Measurements from ENCODE around the gene ASPHD2. TPM values are rescaled to one million over a fixed set of nuclear protein-coding genes. Genes with fewer than 3 reads are reported as not detected.
A peak's percentile ranks its signal among the peaks of the same experiment; 100 is the strongest.

Gene ASPHD2
- polyA plus RNA-seq, 6 donors from 2014 or later, result 2.1 to 9.7 (median 6.6) TPM

DNA sequence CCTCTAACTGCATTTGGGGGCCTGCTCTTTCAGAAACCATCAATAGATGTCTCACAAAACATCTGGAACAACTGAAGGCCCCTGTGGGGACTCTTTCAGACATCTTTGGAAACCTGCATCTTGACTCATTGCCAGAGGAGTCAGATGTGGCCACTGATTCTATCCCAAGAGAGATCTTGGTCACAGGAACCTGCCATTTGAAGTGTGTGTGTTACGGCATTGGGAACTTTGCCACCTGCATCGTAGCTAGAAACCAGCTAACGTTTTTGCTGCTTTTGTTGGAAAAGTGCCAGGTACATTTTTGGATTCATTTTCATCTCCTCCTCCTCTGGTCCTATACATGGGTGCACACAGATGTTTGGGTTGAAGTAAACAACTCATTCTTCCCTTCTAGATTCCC lies 58.9 kb downstream of the ASPHD2 start:
- peak overlapping the region in 2 of 6 donors; percentile 34 to 38 for H3K27ac Mint-ChIP-seq
- H3K4me3 Mint-ChIP-seq, result peak overlapping the region in 1 of 8 donors; percentile 38
- no peaks in the 10 kb centered on the region for H3K9me3 Mint-ChIP-seq
- no peaks in the 10 kb centered on the region for H3K27me3 Mint-ChIP-seq
- H3K36me3 Mint-ChIP-seq, result no peaks in the 10 kb centered on the region
- ATAC-seq (ENCODE audit: low read depth in 2 of 2), result no peak
- DNase-seq, result no peak
- peaks cover 32 to 37% (median 35%) of the 10 kb centered on the region in 3 donors for H3K4me1 Mint-ChIP-seq

DNA sequence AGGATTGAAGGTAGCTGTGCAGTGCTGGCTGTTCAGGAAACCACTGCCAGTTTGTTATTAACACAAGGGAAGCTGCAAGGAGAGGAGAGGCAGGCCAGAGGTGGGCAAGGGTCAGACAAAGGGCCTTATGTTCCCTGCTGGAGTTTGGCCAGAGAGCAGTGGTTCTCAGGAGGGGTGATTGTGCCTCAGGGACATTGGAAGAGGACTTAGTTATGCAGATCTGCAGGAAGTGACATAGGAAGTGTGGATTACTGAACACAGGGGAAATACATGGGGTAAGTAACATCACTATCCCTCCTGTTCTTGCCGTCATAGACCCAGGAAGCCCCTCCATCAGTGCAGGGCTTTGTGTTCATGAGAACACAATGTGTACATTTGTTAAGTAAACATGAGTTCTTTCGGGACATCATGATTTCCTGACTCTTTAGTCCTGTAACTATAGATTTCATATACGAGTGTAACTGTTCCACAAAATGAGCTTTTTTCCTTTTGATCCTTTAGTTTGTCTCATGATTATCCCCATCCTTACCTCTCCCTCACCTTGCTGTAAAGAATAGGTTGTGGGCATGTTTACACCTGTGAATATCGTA lies 60.5 kb downstream of the ASPHD2 start:
- no peak for DNase-seq
- Mint-ChIP-seq H3K36me3 (peaks cover 0 to 5% of the 10 kb centered on the region in 2 donors), H3K9me3 (no peaks in the 10 kb centered on the region), H3K4me3 (peak overlapping the region in 1 of 8 donors; percentile 4), H3K4me1 (peaks cover 24 to 29% (median 25%) of the 10 kb centered on the region in 3 donors), H3K27ac (peak overlapping the region in 5 of 6 donors; percentile 25 to 89 (median 80)), H3K27me3 (no peaks in the 10 kb centered on the region)
- no peak for ATAC-seq (ENCODE audit: low read depth in 2 of 2)

GRCh38 chr22:26492220-26492619 lies 63.2 kb downstream of the ASPHD2 start:
- Mint-ChIP-seq H3K4me1 (peaks cover 8 to 12% (median 10%) of the 10 kb centered on the region in 3 donors), H3K4me3 (no peak overlapping the region), H3K27me3 (no peaks in the 10 kb centered on the region), H3K36me3 (peaks cover 5 to 9% of the 10 kb centered on the region in 2 donors), H3K9me3 (no peaks in the 10 kb centered on the region), H3K27ac (no peak overlapping the region)
- no peak for DNase-seq
- ATAC-seq (ENCODE audit: low read depth in 2 of 2), result no peak

DNA sequence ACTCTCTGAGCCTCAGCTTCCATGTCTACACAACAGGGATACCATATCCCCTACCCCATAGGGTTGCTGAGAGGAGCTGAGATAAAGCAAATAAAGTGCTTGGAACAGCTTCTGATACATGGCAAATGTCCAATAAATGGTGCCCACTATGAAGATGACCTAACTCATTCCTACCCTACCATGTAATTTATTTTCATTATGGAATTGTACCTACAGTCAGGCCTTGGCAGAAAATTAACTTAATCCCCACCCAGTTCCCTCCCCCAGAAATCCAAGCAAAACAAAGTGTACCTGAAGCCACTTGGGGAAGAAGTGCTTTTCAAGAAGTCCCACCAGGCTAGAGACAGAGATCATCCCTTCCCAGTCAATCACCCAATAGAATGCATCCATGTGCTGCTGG lies 65.4 kb downstream of the ASPHD2 start:
- Mint-ChIP-seq H3K36me3 (peaks cover 7 to 10% of the 10 kb centered on the region in 2 donors), H3K27me3 (no peaks in the 10 kb centered on the region), H3K4me1 (peaks cover under 1 to 6% (median 5%) of the 10 kb centered on the region in 3 donors), H3K27ac (peak overlapping the region in 3 of 6 donors; percentile 66 to 76 (median 70)), H3K9me3 (no peaks in the 10 kb centered on the region), H3K4me3 (peak overlapping the region in 1 of 8 donors; percentile 66)
- no peak for ATAC-seq (ENCODE audit: low read depth in 2 of 2)
- DNase-seq, result no peak

Other genes starting within 250 kb of the ASPHD2 start
- 10 to 100 TPM; 16.7 to 26.9 (median 24.6) TPM for gene HPS4, start 54.5 kb downstream of the ASPHD2 start, polyA plus RNA-seq (ENCODE audit: low read depth in 6 of 6)
- 10 to 100 TPM; 17.5 to 28.3 (median 22.7) TPM for gene SRRD, start 54.6 kb downstream of the ASPHD2 start, polyA plus RNA-seq (ENCODE audit: low read depth in 6 of 6)
- 10 to 100 TPM; 25.2 to 43.8 (median 28.1) TPM for gene TFIP11, start 83.2 kb downstream of the ASPHD2 start, polyA plus RNA-seq (ENCODE audit: low read depth in 6 of 6)
- 10 to 100 TPM; 13.9 to 39.0 (median 28.5) TPM for gene TPST2, start 160.9 kb downstream of the ASPHD2 start, polyA plus RNA-seq (ENCODE audit: low read depth in 6 of 6)
- gene CRYBB1, start 188.8 kb downstream of the ASPHD2 start, polyA plus RNA-seq (ENCODE audit: low read depth in 6 of 6), result not detected
- not detected for gene CRYBA4, start 192.7 kb downstream of the ASPHD2 start, polyA plus RNA-seq (ENCODE audit: low read depth in 6 of 6)
- under 1 TPM in 4 of 6 donors, not detected in 2; 0.04 to 0.16 (median 0.10) TPM for gene MIAT, start 228.3 kb downstream of the ASPHD2 start, polyA plus RNA-seq (ENCODE audit: low read depth in 6 of 6)